DLD1 (cell line): ENCODE results near the gene THSD4.

ENCODE experiments used
- in situ Hi-C: cut with HindIII; loops from 2 replicates; pipeline ENCODE4 v1.10.0; 2017; ENCODE audit warnings: low sequenced_read_pairs

The THSD4 gene

GRCh38 chr15:71512682-71513006 is 397.4 kb downstream of the THSD4 start:
- in situ Hi-C loops: no loop called here

- in situ Hi-C loops: no loop called here
Measured at GRCh38 chr15:71515375-71516186, 400.3 kb downstream of the THSD4 start.

GRCh38 chr15:71517751-71518150 is 402.5 kb downstream of the THSD4 start:
- in situ Hi-C loops: no loop called here

- in situ Hi-C loops: no loop called here
Measured at GRCh38 chr15:71518661-71519060, 403.4 kb downstream of the THSD4 start.

- in situ Hi-C loops: no loop called here
Measured at GRCh38 chr15:71526060-71526820, 411.0 kb downstream of the THSD4 start.

GRCh38 chr15:71529361-71529760 is 414.1 kb downstream of the THSD4 start:
- in situ Hi-C loops: no loop called here

GRCh38 chr15:71530116-71530515 is 414.8 kb downstream of the THSD4 start:
- in situ Hi-C loops: no loop called here

GRCh38 chr15:71532994-71533393 is 417.7 kb downstream of the THSD4 start:
- in situ Hi-C loops: no loop called here

GRCh38 chr15:71538181-71538580 is 422.9 kb downstream of the THSD4 start:
- in situ Hi-C loops: no loop called here

GRCh38 chr15:71541746-71542145 is 426.5 kb downstream of the THSD4 start:
- in situ Hi-C loops: no loop called here

GRCh38 chr15:71542836-71543235 is 427.6 kb downstream of the THSD4 start:
- in situ Hi-C loops: no loop called here

GRCh38 chr15:71543413-71543812 is 428.1 kb downstream of the THSD4 start:
- in situ Hi-C loops: no loop called here

- in situ Hi-C loops: no loop called here
Measured at GRCh38 chr15:71545223-71545760, 430.0 kb downstream of the THSD4 start.

- in situ Hi-C loops: no loop called here
Measured at GRCh38 chr15:71545923-71546322, 430.7 kb downstream of the THSD4 start.

- in situ Hi-C loops: no loop called here
Measured at GRCh38 chr15:71547011-71547410, 431.7 kb downstream of the THSD4 start.

- in situ Hi-C loops: no loop called here
Measured at GRCh38 chr15:71548401-71548807, 433.1 kb downstream of the THSD4 start.

- in situ Hi-C loops: no loop called here
Measured at GRCh38 chr15:71549091-71549490, 433.8 kb downstream of the THSD4 start.

- in situ Hi-C loops: no loop called here
Measured at GRCh38 chr15:71549697-71550096, 434.4 kb downstream of the THSD4 start.

GRCh38 chr15:71551566-71551965 is 436.3 kb downstream of the THSD4 start:
- in situ Hi-C loops: no loop called here

- in situ Hi-C loops: no loop called here
Measured at GRCh38 chr15:71559098-71559497, 443.8 kb downstream of the THSD4 start.

GRCh38 chr15:71559616-71560015 is 444.3 kb downstream of the THSD4 start:
- in situ Hi-C loops: no loop called here

- in situ Hi-C loops: no loop called here
Measured at GRCh38 chr15:71562251-71562650, 447.0 kb downstream of the THSD4 start.
